OCI-LY3 (cell line): Measurements from ENCODE around the gene ASB7.

ENCODE experiments used
- H2AFZ ChIP-seq: fragments of 200-600, 300-600 bp; shearing (Covaris generic); 2 replicates; pipeline ENCODE4 v1.6.0; 2014; ENCODE audit warnings: antibody characterized with exemption, low read depth, low read length
- H3K27ac ChIP-seq: fragments of 200-600, 300-600 bp; sonication (generic); 2 replicates; pipeline ENCODE4 v1.5.1; 2014; ENCODE audit warnings: mild to moderate bottlenecking, low read length, moderate library complexity, mixed read lengths
- H3K27me3 ChIP-seq: fragments of 200-600, 300-600 bp; sonication (generic); 2 replicates; pipeline ENCODE4 v1.6.1; 2014; ENCODE audit warnings: low read depth, low read length, mixed read lengths
- H3K36me3 ChIP-seq: fragments of 200-600, 300-600 bp; sonication (generic); replicated peaks from 2 replicates; pipeline ENCODE3; 2014; ENCODE audit warnings: low read depth, low read length, mixed read lengths
- H3K4me1 ChIP-seq: fragments of 300-600, 200-600 bp; sonication (generic); 2 replicates; pipeline ENCODE4 v1.6.1; 2014; ENCODE audit warnings: low read length, mixed read lengths
- H3K4me2 ChIP-seq: fragments of 200-600, 300-600 bp; sonication (generic); 2 replicates; pipeline ENCODE4 v1.6.1; 2014; ENCODE audit warnings: low read length, mixed read lengths
- H3K4me3 ChIP-seq: fragments of 300-600, 200-600 bp; sonication (generic); 2 replicates; pipeline ENCODE4 v1.5.1; 2014; ENCODE audit warnings: antibody characterized with exemption, mild to moderate bottlenecking, low read length, moderate library complexity
- H3K79me2 ChIP-seq: fragments of 300-600, 200-600 bp; shearing (Covaris generic); 2 replicates; pipeline ENCODE4 v1.6.1; 2014; ENCODE audit warnings: mild to moderate bottlenecking, low read length, mixed read lengths
- H3K9ac ChIP-seq: fragments of 300-600, 200-600 bp; shearing (Covaris generic); 2 replicates; pipeline ENCODE4 v1.6.0; 2014; ENCODE audit warnings: mild to moderate bottlenecking, low read length, moderate library complexity
- H3K9me3 ChIP-seq: fragments of 200-600, 300-600 bp; shearing (Covaris generic); 2 replicates; pipeline ENCODE4 v1.6.1; 2014; ENCODE audit warnings: low read length, mixed read lengths; ENCODE audit not compliant: insufficient read depth
- H4K20me1 ChIP-seq: fragments of 200-600, 300-600 bp; sonication (generic); 2 replicates; pipeline ENCODE4 v1.6.1; 2016; ENCODE audit warnings: low read length, mixed read lengths; ENCODE audit not compliant: insufficient read depth
- EZH2phosphoT487 ChIP-seq: fragments of 200-600 bp; shearing (Covaris generic); IDR thresholded peaks from 2 replicates; pipeline ENCODE4 v1.6.1; 2018; ENCODE audit warnings: antibody characterized with exemption, mixed run types, low read depth
- TF ChIP-seq, protein P1 (sequence below): fragments of 200-600, 300-600 bp; sonication (generic); IDR thresholded peaks from 2 replicates; pipeline ENCODE4 v1.5.1; 2014; ENCODE audit warnings: antibody characterized with exemption, low read length, low read depth

Gene ASB7

DNA sequence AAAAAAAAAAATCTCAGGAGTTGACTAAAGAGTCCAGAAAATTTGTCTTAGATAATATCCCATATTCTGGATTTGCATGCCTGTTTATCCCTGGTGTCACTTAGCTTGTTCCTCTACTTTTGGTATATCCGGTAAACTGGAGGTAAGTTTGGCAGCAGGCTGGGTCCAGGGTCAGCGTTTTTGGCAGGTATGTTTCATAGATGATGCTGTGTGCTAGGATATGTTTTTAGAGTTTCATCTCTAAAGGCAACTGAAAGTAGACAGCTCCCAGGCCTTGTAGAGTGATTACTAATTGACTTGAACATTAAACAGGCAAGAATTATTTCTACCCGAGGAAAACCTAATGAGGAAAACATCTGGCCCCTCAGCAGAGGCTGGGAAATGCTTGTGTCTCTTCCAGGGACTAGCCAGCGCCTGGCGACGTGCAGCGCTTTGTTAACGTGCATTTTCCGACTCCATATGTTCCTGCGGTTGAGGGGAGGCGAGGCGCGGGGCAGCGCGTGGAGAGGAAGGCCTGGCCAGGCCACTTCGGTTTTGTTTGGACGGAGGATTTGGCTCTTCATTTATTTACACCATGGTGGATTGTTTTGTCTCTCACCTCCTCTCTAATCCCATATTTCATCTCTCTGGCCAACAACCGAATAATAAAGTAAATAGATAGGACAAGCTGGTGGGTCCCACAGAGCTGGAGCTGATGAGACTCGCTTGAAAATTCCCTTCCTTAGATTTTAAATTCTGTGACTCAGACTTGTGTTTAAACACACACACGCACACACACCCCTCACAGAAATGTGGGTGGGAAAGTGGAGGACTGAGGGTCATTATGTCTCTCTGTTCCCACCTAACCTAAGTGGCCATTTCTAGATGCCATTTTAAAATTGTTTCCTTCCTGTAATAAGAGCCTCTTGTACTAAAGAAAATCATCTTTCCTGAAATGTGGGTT is 65.3 kb downstream of the ASB7 start:
- no peak overlapping the region for H3K27ac ChIP-seq
- H3K9ac ChIP-seq, result no peak overlapping the region
- H3K4me3 ChIP-seq, result no peak overlapping the region
- no peak overlapping the region for H2AFZ ChIP-seq
- no peak for TF ChIP-seq EZH2phosphoT487
- TF ChIP-seq, protein P1, sequence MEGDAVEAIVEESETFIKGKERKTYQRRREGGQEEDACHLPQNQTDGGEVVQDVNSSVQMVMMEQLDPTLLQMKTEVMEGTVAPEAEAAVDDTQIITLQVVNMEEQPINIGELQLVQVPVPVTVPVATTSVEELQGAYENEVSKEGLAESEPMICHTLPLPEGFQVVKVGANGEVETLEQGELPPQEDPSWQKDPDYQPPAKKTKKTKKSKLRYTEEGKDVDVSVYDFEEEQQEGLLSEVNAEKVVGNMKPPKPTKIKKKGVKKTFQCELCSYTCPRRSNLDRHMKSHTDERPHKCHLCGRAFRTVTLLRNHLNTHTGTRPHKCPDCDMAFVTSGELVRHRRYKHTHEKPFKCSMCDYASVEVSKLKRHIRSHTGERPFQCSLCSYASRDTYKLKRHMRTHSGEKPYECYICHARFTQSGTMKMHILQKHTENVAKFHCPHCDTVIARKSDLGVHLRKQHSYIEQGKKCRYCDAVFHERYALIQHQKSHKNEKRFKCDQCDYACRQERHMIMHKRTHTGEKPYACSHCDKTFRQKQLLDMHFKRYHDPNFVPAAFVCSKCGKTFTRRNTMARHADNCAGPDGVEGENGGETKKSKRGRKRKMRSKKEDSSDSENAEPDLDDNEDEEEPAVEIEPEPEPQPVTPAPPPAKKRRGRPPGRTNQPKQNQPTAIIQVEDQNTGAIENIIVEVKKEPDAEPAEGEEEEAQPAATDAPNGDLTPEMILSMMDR, result no peak
- H3K4me2 ChIP-seq, result no peak overlapping the region
- no peaks in the 10 kb centered on the region for H3K36me3 ChIP-seq
- peaks cover 13% of the 10 kb centered on the region; the same call in 1 of the 2 replicates for H3K4me1 ChIP-seq
- no peaks in the 10 kb centered on the region for H3K79me2 ChIP-seq
- H3K27me3 ChIP-seq, result peaks cover 17% of the 10 kb centered on the region
- no peaks in the 10 kb centered on the region for H3K9me3 ChIP-seq
- H4K20me1 ChIP-seq, result no peaks in the 10 kb centered on the region

DNA sequence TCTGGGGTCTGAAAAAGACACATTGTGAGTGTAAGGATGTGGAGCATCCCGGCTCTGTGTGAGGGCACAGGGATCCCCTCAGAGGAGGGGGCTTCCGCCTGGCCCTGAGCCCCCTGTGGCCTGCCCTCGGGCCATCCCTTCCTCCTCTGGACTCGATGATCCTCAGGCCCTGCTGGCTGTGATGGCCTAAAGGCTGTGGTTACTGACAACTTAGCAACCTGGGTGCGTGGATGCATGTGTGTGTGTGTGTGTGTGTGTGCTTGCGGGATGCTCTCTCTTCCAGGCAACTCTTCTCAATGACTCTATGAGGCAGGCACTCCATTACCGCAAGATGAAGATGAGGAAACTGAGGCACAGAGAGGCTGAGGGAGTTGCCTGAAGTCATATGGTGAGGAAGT is 66.0 kb downstream of the ASB7 start:
- Histone ChIP-seq H3K79me2 (no peaks in the 10 kb centered on the region), H2AFZ (no peak overlapping the region), H3K36me3 (no peaks in the 10 kb centered on the region), H3K27me3 (peaks cover 17% of the 10 kb centered on the region), H4K20me1 (no peaks in the 10 kb centered on the region), H3K4me1 (peaks cover 8% of the 10 kb centered on the region; the same call in 1 of the 2 replicates), H3K4me2 (no peak overlapping the region), H3K27ac (no peak overlapping the region), H3K4me3 (no peak overlapping the region), H3K9me3 (no peaks in the 10 kb centered on the region), H3K9ac (no peak overlapping the region)
- TF ChIP-seq EZH2phosphoT487, result no peak
- TF ChIP-seq, protein P1, result no peak

DNA sequence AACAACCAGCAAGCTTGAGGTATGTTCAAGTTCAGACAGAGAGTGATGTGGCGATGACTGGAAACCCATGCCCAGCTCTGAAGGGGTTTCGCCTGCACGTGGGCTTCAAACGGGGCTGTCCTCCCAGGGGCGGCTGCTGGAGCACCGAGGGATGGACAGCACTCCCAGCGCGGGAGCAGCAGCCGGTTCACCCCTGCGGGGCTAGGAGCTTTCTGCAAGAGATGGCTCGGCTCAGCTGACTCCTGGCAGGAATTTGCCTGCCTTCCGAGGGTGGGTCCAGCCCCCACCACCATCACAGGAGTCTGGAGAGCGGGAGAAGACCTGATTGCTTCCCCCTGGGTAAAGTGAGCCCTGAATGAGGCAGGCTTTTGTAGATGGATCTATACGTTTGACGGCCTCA is 66.9 kb downstream of the ASB7 start:
- H3K9me3 ChIP-seq, result no peaks in the 10 kb centered on the region

DNA sequence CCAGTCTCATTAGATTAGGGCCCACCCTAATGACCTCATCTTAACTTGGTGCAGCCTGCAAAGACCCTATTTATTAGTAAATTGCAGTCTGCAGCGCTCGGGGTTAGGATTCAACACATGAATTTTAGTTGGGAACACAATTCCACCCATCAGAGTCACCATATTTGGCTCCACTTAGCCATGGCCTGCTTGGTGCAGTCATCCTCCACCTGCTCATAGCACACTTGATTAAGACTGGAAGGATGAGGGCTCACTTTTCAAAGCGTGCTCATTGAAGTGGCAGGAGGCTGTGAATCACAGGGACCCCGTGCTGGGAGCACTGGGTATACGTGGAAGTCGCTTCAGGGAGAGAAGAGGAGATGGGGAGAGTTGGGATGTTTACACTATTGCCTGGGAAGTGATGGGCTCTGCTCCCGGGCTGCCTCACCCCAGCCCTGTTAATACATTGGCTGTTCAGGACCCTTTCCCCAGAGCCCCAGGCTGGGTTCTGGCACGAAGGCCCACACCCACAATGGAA is 68.2 kb downstream of the ASB7 start:
- Histone ChIP-seq H3K36me3 (no peaks in the 10 kb centered on the region), H3K4me1 (peaks cover 8% of the 10 kb centered on the region; the same call in 1 of the 2 replicates), H3K4me3 (no peak overlapping the region), H3K27me3 (peaks cover 3% of the 10 kb centered on the region), H3K27ac (no peak overlapping the region), H3K4me2 (no peak overlapping the region), H3K9me3 (no peaks in the 10 kb centered on the region), H2AFZ (no peak overlapping the region), H3K9ac (no peak overlapping the region), H3K79me2 (no peaks in the 10 kb centered on the region), H4K20me1 (no peaks in the 10 kb centered on the region)
- TF ChIP-seq EZH2phosphoT487, result no peak
- TF ChIP-seq, protein P1, result no peak

More for the DNA sequence above, 66.9 kb downstream of the ASB7 start:
- Histone ChIP-seq H3K27ac (no peak overlapping the region), H3K9ac (no peak overlapping the region), H3K4me3 (no peak overlapping the region), H2AFZ (no peak overlapping the region), H3K79me2 (no peaks in the 10 kb centered on the region), H3K27me3 (peaks cover 9% of the 10 kb centered on the region), H4K20me1 (no peaks in the 10 kb centered on the region), H3K36me3 (no peaks in the 10 kb centered on the region), H3K4me1 (peaks cover 8% of the 10 kb centered on the region; the same call in 1 of the 2 replicates), H3K4me2 (no peak overlapping the region)
- TF ChIP-seq EZH2phosphoT487, result no peak
- TF ChIP-seq, protein P1, result no peak
